ENCODE measurements around the gene GRN.

Gene GRN

DNA sequence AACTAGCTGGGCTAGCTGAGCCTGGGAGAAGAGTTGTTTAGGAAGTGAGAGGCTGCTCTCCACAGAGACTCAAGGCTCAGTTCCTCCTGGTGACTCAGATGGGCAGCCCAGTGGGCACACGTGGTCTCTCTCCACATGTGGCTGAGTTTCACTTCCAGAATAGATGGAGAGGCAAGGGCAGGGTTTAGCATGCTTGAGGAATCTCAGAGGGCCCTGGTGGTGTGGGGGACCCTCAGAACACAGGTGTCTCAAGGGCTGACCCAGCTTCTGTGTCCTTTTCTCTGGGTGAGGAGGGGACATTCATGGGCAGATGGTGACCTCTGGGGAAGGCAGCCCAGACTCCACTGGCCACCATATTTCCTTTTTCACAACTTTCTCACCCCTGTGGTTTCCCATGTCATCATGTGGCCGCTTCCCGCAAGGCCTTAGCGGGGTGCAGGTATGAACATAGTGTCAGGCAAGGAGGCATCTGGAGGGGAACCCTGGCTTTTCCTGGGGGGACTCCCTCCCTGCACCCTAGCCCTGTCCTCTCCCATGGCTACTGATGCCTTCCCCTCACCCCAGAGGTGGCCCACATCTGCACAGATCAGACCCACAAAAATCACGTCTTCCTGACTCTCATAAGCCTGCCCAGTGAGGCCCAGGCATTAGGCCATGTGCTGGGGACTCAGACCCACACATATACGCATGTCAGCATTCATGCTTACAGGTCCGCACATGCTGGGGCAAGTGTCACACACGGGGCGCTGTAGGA lies 3.3 kb downstream of the GRN start:
- no peak for DNase-seq

- DNase-seq, result no peak
Measured at GRCh38 chr17:44348988-44349364, 3.9 kb downstream of the GRN start.

- no peak for DNase-seq
Measured at GRCh38 chr17:44349553-44350070, 4.5 kb downstream of the GRN start.

DNA sequence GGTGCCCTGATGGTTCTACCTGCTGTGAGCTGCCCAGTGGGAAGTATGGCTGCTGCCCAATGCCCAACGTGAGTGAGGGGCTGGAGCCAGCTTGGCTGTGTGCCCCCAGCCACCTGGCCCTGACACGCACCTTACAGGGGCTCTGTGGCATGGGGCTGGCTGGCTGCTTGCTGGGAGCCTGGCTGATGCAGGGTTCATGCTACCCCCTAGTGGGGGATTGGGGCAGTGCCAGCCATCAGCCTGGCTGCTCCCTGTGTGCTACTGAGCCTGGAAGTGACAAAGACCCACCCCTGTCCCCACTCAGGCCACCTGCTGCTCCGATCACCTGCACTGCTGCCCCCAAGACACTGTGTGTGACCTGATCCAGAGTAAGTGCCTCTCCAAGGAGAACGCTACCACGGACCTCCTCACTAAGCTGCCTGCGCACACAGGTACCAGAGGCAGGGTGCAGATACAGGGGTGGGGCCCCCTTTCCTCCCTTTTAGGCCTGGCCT lies 5.7 kb downstream of the GRN start:
- DNase-seq, result peak; percentile 88

GRCh38 chr17:44351464-44351863 lies 6.4 kb downstream of the GRN start:
- DNase-seq, result no peak

- DNase-seq, result no peak
Measured at GRCh38 chr17:44351961-44352827, 7.1 kb downstream of the GRN start.

GRCh38 chr17:44352828-44353671 lies 7.9 kb downstream of the GRN start:
- no peak for DNase-seq

GRCh38 chr17:44353672-44354331 lies 8.7 kb downstream of the GRN start:
- no peak for DNase-seq

GRCh38 chr17:44354582-44355561 lies 9.8 kb downstream of the GRN start:
- peak; percentile 81 for DNase-seq

DNA sequence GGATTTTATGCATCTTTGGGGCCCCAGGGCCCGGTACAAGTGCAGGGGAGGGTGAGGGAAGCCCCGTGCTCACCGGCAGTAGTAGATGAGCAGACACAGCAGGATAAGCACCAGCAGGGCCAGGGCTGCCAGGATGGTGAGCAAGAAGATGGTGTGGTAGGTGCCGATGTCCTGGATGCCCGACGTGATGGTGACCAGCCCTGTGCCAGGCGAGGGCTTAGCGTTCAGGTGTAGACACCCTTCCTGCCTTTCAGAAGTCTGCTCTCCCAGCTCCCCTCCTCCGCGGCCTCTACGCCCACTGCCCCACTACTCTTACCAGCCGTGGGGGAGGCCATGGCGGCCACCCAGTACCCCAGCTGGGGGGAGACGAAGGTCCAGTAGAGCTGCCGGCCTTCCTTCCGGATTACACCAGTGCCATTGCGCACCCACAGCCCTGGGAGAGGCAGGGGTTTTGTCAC lies 10.6 kb downstream of the GRN start:
- DNase-seq, result no peak

DNA sequence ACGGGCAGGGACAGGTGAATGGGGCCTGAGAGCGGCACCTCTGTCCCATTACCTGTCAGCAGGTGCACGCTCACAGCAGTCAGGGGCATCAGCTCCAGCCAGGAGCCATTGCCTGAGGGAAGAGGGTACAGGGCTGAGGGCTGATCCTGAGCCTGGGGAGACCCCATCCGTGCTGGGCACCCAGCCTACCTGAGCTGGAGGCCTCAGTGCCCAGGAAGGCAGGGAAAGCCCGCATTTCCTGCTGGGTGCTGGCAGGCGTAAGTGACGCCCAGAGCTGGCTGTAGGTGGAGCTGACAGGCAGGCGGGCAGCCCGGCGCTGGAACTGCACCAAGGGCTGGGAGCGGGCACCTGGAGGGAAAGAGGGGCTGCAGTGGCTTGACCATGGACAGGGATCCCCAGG lies 11.1 kb downstream of the GRN start:
- no peak for DNase-seq

GRCh38 chr17:44358066-44358465 lies 13.0 kb downstream of the GRN start:
- no peak for DNase-seq

DNA sequence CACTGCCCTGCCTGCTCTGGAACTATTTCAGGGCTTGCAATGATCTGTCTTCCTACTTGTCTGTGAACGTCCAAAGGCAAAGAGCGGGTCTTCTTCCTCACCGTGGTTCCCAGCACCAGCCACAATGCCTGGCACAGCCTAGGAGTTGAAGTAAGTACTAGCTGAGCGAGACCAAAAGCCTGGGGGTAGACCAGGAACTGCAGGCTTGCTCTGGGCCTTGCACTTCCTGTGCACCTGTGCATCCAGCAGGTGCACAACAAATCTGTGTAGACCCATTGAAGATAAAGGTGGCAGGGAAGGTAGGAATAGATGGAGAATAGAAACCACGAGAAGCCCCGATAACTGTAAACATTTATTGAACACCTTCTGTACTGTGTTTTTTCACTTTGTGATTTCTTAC lies 13.9 kb downstream of the GRN start:
- no peak for DNase-seq

DNA sequence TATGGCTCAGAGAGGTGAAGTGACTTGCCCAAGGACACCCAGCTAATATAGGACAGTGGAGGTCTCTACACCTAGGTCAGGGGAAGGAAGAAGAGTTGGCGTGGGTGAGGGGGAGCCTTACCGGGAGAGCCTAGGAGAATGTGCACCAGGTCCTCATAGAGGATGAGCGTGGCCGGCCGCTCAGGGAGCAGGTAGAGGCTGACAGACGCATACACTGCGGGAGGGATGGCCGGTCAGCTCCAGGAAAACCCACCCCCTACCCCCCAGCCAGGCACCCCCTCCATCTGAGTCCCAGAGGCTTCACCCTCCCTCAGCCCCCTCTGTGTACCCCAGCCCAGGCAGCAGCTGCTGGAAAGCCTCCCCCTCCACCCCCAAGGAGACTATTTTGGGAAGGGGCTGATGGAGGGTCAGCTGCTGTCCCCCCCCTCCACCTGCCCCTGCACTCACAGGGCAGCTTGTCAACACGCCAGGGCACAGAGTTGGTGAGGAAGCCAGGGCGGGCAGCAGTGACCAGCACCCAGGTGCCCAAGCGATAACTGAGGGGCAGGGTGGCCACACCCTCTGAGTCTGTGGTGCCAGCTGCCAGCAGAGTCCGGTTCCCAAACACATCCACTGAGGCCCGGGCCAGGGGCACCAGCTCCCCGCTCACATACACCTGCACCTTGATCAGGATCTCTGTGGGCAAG lies 14.5 kb downstream of the GRN start:
- no peak for DNase-seq

- DNase-seq, result no peak
Measured at GRCh38 chr17:44360144-44360533, 15.0 kb downstream of the GRN start.

- peak; percentile 89 for DNase-seq
Measured at GRCh38 chr17:44360826-44361225, 15.7 kb downstream of the GRN start.

DNA sequence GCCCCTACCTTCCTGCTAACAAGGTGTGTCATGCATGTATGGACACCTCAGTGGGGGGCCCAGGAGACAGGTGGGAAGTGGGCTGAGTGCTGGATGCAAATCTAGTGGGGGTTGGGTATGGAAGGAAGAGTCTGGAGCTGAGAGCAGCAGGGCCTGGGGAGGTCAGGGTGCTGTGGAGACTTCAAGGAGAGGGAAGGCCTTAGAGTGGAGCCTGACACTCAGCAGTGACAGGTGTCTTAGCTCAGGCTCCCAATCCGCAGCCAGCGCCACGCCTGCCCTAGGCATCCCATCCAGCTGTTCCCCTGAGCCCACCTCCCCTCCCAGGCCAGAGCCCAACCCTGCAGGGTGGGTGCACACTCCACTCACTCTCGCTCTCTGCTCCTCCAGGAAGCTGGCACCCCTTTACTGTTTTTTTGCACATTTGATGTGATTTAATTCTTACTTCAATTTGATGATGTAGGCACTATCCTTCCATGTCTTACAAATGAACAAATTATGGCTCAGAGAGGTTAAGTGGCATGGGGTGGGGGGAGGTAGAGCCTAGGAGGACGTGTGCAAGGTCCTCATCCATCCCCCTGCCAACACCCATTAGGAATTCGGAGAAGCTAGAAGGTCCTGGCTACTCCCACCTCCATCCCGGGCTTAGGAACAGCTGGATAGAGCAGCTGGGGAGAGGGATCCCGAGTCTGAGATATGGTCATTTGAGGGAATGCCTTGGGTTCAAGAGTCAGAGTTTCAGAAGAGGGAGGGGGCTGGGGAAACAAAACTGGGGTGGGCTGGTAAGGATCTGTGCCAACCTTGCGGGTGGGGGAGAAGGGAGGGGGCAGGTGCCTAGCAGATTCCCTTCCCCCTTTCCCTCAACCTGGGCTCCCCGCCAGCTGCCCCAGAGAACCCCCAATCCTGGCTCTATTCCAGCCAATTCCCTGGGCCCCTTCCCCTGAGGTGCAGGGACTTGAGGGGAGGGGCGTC lies 16.5 kb downstream of the GRN start:
- no peak for DNase-seq

DNA sequence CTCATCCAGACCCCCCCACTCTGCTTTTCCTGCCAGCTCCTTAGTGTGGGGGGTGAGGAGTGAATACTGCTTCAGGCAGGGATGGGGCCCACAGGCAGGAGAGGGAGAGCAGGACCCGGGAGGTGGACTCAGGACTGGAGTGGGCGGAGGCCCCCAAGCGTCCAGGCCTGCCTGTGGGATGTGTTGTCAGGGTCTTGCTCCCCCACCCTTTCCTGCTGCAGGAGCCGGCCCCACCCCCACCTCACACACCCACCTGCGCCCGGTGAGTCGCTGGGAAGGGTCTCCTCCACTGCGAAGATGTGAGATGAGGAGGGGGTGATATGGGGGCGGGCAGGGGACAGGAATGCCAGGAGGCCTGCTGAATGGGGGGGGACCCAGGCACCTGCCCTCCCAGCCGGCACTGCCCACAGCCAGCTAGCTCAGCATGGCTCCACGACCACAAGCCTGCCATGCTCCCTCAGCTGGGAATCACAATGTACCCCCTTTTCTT lies 17.4 kb downstream of the GRN start:
- no peak for DNase-seq

Measured in retina (tissue), 1 donor.